ENCODE results near the gene CARS2. TPM values are rescaled to one million over a fixed set of nuclear protein-coding genes. Genes with fewer than 3 reads are reported as not detected.

Gene CARS2
- total RNA-seq, 4 donors from 2014 or later, result 22.5 to 34.8 (median 28.0) TPM

DNA sequence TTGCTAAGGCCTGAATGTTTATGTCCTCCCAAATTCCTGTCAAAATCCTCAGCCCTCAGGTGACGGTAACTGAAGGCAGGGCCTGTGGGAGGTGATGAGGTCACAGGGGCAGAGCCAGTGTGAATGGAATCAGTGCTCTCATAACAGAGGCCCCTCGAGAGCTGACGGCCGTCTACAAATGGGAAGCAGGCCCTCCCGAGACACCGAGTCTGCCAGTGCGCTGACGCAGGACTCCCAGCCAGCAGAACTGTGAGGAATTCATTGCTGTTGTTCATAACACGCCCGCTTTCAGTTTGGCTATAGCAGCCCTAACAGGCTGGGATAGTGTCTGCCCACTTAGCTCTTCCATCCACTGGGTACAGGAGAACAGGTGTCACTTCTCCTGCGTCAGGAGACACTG, 41.2 kb downstream of the CARS2 start:
- no peak overlapping the region for H3K27ac ChIP-seq
- in situ Hi-C loops (cut with MboI; ENCODE audit: low sequenced_read_pairs in 4 of 4), result no loop called here
- H3K9me3 ChIP-seq, result no peaks in the 10 kb centered on the region
- ATAC-seq (no peak), DNase-seq (no peak)
- H3K36me3 ChIP-seq, result peaks cover 0 to 80% of the 10 kb centered on the region in 2 donors
- no peaks in the 10 kb centered on the region for H3K27me3 ChIP-seq
- intact Hi-C loops (cut with DNase I; ENCODE audit: low total_unique reads), result no loop called here
- no peaks in the 10 kb centered on the region for H3K4me1 ChIP-seq
- no peak overlapping the region for H3K4me3 ChIP-seq
- TF ChIP-seq, protein P1, sequence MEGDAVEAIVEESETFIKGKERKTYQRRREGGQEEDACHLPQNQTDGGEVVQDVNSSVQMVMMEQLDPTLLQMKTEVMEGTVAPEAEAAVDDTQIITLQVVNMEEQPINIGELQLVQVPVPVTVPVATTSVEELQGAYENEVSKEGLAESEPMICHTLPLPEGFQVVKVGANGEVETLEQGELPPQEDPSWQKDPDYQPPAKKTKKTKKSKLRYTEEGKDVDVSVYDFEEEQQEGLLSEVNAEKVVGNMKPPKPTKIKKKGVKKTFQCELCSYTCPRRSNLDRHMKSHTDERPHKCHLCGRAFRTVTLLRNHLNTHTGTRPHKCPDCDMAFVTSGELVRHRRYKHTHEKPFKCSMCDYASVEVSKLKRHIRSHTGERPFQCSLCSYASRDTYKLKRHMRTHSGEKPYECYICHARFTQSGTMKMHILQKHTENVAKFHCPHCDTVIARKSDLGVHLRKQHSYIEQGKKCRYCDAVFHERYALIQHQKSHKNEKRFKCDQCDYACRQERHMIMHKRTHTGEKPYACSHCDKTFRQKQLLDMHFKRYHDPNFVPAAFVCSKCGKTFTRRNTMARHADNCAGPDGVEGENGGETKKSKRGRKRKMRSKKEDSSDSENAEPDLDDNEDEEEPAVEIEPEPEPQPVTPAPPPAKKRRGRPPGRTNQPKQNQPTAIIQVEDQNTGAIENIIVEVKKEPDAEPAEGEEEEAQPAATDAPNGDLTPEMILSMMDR (IDR thresholded peaks at IDR 0.05 in 4 of 5, conservative IDR thresholded peaks at IDR 0.05 in 1 of 5), result no peak
- no peak for TF ChIP-seq POLR2A (IDR thresholded peaks at IDR 0.05)

DNA sequence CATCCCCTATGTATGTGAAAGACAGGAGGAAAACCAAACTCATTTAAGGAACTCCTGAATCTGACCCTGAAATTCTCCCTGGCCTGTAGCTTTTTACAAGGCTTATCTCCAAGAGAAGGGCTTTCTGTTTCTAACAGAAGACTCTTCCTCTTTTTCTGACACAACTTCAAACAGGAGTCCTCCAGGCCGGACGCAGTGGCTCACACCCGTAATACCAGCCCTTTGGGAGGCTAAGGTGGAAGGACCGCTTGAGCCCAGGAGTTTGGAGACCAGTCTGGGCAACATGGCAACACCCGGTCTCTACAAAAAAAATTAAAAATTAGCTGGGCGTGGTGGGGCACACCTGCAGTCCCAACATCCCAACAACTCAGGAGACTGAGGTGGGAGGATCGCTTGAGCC, 41.9 kb downstream of the CARS2 start:
- intact Hi-C loops (cut with DNase I; ENCODE audit: low total_unique reads), result no loop called here
- Histone ChIP-seq H3K4me1 (no peaks in the 10 kb centered on the region), H3K36me3 (peaks cover 0 to 74% of the 10 kb centered on the region in 2 donors), H3K27ac (no peak overlapping the region), H3K27me3 (no peaks in the 10 kb centered on the region), H3K9me3 (no peaks in the 10 kb centered on the region), H3K4me3 (no peak overlapping the region)
- in situ Hi-C loops (cut with MboI; ENCODE audit: low sequenced_read_pairs in 4 of 4), result no loop called here
- TF ChIP-seq, protein P1 (IDR thresholded peaks at IDR 0.05 in 4 of 5, conservative IDR thresholded peaks at IDR 0.05 in 1 of 5), result no peak
- no peak for TF ChIP-seq POLR2A (IDR thresholded peaks at IDR 0.05)
- no peak for DNase-seq
- no peak for ATAC-seq

DNA sequence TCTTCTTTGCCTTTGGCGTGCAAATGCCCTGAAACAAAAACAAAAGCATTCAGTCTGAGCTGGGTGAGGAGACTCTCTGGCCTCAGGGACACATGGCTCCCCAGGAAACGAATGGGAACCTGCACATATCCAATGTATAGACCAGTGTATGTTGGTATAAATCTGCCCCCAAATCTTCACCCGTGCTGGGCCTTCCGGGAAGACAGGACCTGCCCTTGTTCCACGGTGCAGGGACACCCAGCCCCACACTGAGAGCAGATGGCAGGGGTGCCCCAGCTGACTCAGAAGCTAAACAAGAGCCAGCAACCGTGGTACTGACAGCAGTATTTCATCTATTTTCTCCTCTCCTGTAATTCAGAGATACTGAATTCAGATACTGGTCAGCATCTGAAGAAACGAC, 42.4 kb downstream of the CARS2 start:
- Histone ChIP-seq H3K27me3 (no peaks in the 10 kb centered on the region), H3K27ac (no peak overlapping the region), H3K9me3 (no peaks in the 10 kb centered on the region), H3K4me1 (no peaks in the 10 kb centered on the region), H3K36me3 (peaks cover 0 to 71% of the 10 kb centered on the region in 2 donors), H3K4me3 (no peak overlapping the region)
- in situ Hi-C loops (cut with MboI; ENCODE audit: low sequenced_read_pairs in 4 of 4), result no loop called here
- TF ChIP-seq, protein P1 (IDR thresholded peaks at IDR 0.05 in 4 of 5, conservative IDR thresholded peaks at IDR 0.05 in 1 of 5), result no peak
- TF ChIP-seq POLR2A (IDR thresholded peaks at IDR 0.05), result no peak
- DNase-seq (no peak), ATAC-seq (no peak)
- intact Hi-C loops (cut with DNase I; ENCODE audit: low total_unique reads), result no loop called here

DNA sequence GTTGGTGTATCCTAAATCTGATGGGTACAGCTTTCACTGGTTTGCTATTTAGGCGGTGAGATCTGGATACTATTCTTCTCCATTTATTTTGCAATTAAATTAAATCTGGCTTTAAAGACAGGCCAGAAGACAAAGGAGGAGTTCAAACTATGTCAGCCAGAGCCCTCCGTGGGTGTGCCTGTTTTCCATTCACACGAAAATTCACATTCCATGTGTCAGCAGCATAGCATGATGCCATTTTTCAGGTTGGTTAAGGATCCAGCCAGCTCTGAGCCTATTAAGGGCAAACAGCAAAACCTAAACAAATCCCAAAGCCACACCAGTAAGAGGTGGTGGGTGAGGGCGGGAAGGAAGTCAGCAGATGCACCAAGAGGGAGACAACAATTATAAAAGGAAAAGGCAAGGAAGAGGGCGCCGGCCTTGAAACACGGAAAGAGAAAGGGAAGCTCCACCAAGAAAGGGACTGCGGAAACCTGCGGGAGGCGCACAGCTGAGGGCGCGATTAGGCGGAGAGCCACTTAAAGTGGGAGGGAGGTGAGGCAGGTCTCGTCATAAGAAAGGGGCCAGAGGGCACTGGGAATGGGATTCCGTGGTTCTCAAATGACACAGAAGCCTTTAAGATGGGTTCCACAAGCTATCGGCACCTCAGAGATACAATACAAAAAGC, 43.0 kb downstream of the CARS2 start:
- Histone ChIP-seq H3K9me3 (no peaks in the 10 kb centered on the region), H3K4me3 (no peak overlapping the region), H3K27ac (no peak overlapping the region), H3K4me1 (no peaks in the 10 kb centered on the region), H3K36me3 (peaks cover 0 to 71% of the 10 kb centered on the region in 2 donors), H3K27me3 (no peaks in the 10 kb centered on the region)
- in situ Hi-C loops (cut with MboI; ENCODE audit: low sequenced_read_pairs in 4 of 4), result no loop called here
- DNase-seq, result no peak
- ATAC-seq, result no peak
- no peak for TF ChIP-seq POLR2A (IDR thresholded peaks at IDR 0.05)
- TF ChIP-seq, protein P1 (IDR thresholded peaks at IDR 0.05 in 4 of 5, conservative IDR thresholded peaks at IDR 0.05 in 1 of 5), result no peak
- intact Hi-C loops (cut with DNase I; ENCODE audit: low total_unique reads), result no loop called here

DNA sequence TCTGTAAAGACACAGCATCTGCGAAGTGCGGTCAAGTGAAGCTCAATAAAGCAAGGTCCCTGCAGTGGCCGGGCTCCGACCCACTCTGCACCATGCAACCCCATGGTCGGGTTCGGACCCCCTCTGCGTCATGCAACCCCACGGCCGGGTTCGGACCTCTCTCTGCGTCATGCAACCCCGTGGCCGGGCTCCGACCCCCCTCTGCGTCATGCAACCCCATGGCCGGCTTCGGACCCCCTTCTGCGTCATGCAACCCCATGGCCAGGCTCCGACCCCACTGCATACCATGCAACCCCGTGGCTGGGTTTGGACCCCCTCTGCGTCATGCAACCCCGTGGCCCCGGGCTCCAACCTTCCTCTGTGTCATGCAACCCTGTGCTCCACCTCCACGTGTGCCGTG, 43.8 kb downstream of the CARS2 start:
- Histone ChIP-seq H3K4me1 (no peaks in the 10 kb centered on the region), H3K27me3 (no peaks in the 10 kb centered on the region), H3K9me3 (no peaks in the 10 kb centered on the region), H3K36me3 (peaks cover 0 to 78% of the 10 kb centered on the region in 2 donors), H3K27ac (no peak overlapping the region), H3K4me3 (no peak overlapping the region)
- in situ Hi-C loops (cut with MboI; ENCODE audit: low sequenced_read_pairs in 4 of 4), result no loop called here
- intact Hi-C loops (cut with DNase I; ENCODE audit: low total_unique reads), result no loop called here
- DNase-seq, result no peak
- no peak for ATAC-seq
- TF ChIP-seq POLR2A (IDR thresholded peaks at IDR 0.05), result no peak
